Keratinocyte (primary cell): Measurements from ENCODE around the gene WDR93.

ENCODE experiments used
- CTCF ChIP-seq, 3 experiments: IDR thresholded peaks in 1 of 3; conservative IDR thresholded peaks in 1 of 3; optimal IDR thresholded peaks in 1 of 3; 2 replicates in 2 of 3; 3 replicates in 1 of 3; pipeline versions ENCODE3 to v1.5.1; 2011; ENCODE audit warnings: low read length in 3 of 3, mild to moderate bottlenecking in 3 of 3, moderate library complexity in 2 of 3, control low read depth in 1 of 3, inconsistent platforms in 1 of 3; ENCODE audit not compliant: insufficient read depth in 2 of 3; ENCODE audit errors: extremely low read depth in 1 of 3
- EZH2 ChIP-seq: IDR thresholded peaks from one replicate; pipeline ENCODE4 v1.6.1; 2012; ENCODE audit warnings: inconsistent platforms, mild to moderate bottlenecking, low read length, moderate library complexity

- TF ChIP-seq EZH2 (no peak), CTCF (optimal IDR thresholded peaks at IDR 0.05 in 1 of 3, IDR thresholded peaks at IDR 0.05 in 1 of 3, conservative IDR thresholded peaks at IDR 0.05 in 1 of 3; ENCODE audit: extremely low read depth in 1 of 3, insufficient read depth in 2 of 3, low read length in 3 of 3) (no peak)
Measured at GRCh38 chr15:89690276-89691218, at the start of gene WDR93, which contains the start of gene PEX11A.
